Activated effector memory CD4-positive, alpha-beta T cell treated with Interleukin-2 at 50 U/mL for 16 hours (primary cell): ENCODE data around the gene TRPM8.
"Not testable (repeated sequence)": the region's sequence is repeated elsewhere in the genome, so short reads cannot be mapped to it uniquely, and the experiment has no call there.

Source experiments
- DNase-seq: peaks from one replicate; pipeline ENCODE4 v3.0.0-alpha.2; 2020

TRPM8 gene

DNA sequence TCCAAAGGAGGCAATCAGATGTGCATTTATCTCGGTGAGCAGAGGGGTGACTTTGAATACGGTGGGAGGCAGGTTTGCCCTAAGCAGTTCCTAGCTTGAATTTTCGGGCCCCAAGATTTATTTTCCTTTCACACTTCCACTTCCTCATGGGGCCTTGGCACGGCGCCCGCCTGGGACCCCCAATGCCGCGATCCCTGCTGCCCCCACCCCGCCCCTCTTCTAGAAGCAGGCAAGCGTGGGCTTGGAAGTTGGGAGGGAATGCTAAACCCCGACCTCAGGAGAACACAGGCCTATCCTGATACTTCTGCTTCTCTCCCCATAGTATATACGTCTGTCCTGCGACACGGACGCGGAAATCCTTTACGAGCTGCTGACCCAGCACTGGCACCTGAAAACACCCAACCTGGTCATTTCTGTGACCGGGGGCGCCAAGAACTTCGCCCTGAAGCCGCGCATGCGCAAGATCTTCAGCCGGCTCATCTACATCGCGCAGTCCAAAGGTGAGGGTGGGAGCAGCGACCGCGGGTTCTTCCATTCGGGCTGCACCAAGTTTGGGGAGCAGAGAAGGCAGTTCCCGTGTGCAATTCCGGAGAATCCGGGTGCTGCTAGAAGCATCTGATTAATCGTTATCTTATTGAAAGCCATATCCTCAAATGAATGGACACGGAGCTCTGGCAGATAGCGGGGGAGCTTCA, 21.6 kb downstream of the TRPM8 start:
- no peak for DNase-seq

- no peak for DNase-seq
Observed at GRCh38 chr2:233940376-233941276, 23.5 kb downstream of the TRPM8 start.

- no peak for DNase-seq
Observed at GRCh38 chr2:233942731-233943130, 25.6 kb downstream of the TRPM8 start.

DNA sequence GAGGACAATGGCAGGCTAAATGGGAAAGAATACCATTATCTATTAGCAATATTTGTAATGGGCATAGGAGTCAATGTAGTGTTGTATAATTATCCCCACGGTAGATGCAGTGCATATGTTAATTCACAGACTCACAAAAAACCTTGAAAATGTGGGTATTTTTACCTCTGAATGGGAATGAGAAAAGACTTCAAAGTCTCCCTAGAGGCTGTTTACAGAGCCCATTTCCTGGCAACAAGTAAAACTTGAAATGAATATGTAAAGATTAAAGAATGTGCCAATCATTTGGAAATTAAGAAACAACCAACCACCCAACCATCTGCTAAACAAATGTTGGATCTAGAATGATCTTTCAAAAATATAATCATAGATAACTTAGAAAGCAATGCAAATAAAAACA, 27.1 kb downstream of the TRPM8 start:
- no peak for DNase-seq

GRCh38 chr2:233944722-233945121, 27.5 kb downstream of the TRPM8 start:
- no peak for DNase-seq

- no peak for DNase-seq
Observed at GRCh38 chr2:233945146-233945545, 28.0 kb downstream of the TRPM8 start.

DNA sequence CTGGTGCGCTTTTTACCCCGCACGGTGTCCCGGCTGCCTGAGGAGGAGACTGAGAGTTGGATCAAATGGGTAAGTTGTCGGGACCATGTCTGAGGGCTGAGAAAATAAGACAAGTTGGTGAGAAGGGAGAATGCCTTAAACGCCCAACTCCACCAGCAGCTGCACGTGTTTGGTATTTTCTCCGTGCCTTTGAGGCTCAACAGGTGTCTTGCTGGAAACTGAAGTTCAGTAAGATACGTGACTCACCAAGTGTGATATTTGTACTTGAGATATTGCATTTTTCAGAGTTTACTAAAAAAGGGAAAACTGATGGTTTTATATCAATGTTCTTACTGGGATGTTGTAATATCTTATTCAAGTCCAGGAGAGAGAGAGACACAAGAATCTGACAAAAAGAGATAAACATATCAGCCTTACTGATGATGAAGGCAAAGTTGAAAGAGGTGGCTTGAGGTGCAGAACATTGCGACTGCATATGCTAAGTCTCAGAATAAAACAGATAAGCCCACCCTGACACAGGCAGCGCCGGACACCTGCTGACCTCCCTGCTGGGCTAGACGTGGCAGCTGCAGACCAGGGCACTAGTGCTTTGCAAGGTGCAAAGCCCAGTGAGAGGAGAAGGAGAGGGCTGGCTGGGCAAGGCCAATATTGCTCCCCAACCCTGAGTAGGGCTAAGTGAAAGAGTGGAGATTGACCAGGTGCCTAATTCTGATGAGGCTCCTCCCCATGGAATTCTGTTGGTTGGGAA, 33.1 kb downstream of the TRPM8 start:
- no peak for DNase-seq

DNA sequence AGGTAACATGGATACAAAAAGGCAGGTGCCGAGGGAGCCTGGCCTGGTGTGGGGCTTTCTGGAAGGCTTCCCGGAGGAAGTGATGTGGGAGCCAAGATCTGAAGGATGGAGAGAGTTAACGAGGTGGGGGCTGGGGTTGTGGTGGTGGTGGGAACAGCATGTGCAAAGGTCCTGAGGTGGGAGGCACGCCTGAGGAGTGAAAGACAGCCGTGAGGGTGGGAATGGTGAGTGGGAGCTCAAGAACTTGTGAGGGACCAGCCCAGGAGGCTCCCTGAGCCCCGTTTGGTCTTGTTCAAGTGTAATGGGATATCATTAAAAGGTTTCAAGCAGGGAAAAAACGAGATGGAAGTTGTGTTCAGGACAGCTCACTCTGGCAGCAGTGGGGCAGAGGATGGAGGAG, 35.2 kb downstream of the TRPM8 start:
- no peak for DNase-seq

GRCh38 chr2:233953087-233953801, 36.1 kb downstream of the TRPM8 start:
- DNase-seq: no peak

GRCh38 chr2:233960203-233960602, 43.0 kb downstream of the TRPM8 start:
- DNase-seq: no peak

GRCh38 chr2:233961905-233962304, 44.7 kb downstream of the TRPM8 start:
- DNase-seq: no peak

- DNase-seq: no peak
Observed at GRCh38 chr2:233964581-233964980, 47.4 kb downstream of the TRPM8 start.

- DNase-seq: no peak
Observed at GRCh38 chr2:233965032-233965603, 47.9 kb downstream of the TRPM8 start.

DNA sequence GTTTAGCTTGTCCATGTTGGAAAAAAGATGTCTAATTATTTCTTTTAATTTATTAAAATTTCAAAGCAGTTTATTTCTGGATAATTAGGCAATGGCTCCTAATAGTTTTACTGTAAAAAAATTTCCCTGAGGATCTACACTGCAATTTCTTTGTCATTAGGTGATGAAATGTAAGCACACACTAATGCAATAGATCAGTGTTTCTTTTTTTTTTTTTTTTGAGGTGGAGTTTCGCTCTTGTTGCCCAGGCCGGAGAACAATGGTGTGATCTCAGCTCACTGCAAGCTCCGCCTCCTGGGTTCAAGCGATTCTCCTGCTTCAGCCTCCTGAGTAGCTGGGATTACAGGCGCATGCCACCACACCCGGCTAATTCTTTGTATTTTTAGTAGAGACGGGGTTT, 48.5 kb downstream of the TRPM8 start:
- DNase-seq: not testable (repeated sequence)

DNA sequence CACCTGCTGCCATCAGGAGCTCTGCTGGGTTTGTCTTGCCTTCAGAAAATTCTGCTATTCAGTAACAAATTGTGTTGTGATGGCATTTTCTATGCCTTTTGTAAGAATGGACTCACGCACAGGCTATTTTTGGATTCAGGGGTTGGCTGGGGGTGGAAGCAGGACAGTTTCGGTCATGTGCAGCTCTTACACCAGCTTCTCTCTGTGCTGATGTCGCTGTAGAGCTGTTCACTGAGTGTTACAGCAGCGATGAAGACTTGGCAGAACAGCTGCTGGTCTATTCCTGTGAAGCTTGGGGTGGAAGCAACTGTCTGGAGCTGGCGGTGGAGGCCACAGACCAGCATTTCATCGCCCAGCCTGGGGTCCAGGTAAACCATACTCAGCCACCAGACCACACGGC, 49.2 kb downstream of the TRPM8 start:
- DNase-seq: no peak

- no peak for DNase-seq
Observed at GRCh38 chr2:233967164-233967563, 50.0 kb downstream of the TRPM8 start.

DNA sequence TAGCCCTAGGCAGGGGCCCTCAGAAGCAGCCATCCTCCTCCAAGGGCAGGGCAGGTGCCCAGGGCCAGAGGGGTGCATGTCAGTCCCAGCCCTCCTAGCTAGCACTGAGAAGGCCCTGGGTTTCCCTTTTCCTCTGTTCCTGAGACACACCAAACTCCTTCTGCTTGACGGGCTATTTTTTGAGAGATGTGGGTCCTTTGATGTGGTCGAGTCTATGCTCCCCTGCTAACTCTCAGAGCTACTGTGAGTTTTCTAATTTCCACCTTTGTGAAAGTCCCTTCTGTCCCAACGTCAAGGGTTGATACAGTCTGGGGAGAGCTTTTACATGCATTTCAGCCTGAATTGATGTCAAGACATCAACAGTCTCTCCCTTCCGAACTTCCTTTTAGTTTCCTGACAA, 51.4 kb downstream of the TRPM8 start:
- DNase-seq: no peak

- not testable (repeated sequence) for DNase-seq
Observed at GRCh38 chr2:233972460-233972859, 55.3 kb downstream of the TRPM8 start.

GRCh38 chr2:233972941-233973575, 55.9 kb downstream of the TRPM8 start:
- no peak for DNase-seq

DNA sequence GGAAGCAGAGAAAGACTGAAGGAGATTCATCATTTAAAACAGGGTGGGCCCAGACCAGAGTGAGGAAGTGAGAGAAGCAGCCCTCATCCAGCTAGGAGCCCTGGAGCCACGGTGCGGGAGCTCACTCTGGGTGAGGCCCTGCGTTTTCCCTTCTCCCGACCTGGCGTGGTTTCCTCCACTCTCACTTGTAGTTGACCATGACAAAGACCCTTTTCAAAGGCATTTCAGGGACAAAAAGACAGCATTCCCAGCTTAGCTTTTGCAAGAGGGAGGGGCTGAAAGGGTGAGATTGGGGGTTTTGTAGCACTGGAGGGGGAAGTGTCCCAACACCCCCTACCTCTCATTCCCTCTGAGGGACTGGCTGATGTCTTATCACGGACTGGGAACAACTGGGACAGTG, 56.6 kb downstream of the TRPM8 start:
- no peak for DNase-seq

DNA sequence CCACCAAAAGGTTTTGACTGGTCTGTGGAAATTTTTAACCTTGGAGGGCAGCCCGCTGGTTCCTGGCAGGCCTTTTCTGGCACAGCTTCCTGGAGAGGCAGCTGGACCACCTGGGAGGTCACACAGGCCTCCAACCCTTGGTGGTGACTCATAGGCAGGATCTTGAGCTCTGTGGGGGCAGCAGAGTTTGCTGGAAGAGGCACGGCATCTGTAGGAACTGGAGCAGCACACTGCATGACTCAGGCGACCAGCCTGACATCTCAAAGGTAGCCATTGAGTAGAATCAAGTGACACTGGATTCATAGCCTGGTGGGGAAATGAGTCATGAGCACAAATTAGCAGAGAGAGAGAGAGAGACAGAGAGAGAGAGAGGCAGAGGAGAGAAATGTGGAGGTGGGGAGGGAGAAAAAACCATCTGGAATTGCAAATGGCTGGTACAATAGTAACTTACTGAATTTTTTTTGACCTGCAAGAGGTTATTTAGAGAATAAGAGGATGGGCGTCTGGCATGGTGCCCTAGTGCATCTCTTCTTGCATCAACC, 57.4 kb downstream of the TRPM8 start:
- DNase-seq: no peak

GRCh38 chr2:233976087-233976486, 58.9 kb downstream of the TRPM8 start:
- DNase-seq: no peak
